Activated CD4-positive, alpha-beta T cell treated with anti-CD3 and anti-CD28 coated beads for 36 hours (primary cell): ENCODE data around the gene XRCC6. TPM values are rescaled to one million over a fixed set of nuclear protein-coding genes. Genes with fewer than 3 reads are reported as not detected.
A peak's percentile ranks its signal among the peaks of the same experiment; 100 is the strongest.
"Not testable (repeated sequence)": the region's sequence is repeated elsewhere in the genome, so short reads cannot be mapped to it uniquely, and the experiment has no call there.

ENCODE experiments used
- ATAC-seq: fragments of 200-7000 bp; cut with Tn5 transposase; one replicate; pipeline ENCODE4 v1.10.0; 2021; ENCODE audit warnings: mild to moderate bottlenecking, moderate library complexity
- CTCF ChIA-PET: fragments of 350-600 bp; sonication (Branson Sonifier 250); formaldehyde crosslinking; loops from one replicate; lab custom pipeline; 2021; ENCODE audit warnings: antibody characterized with exemption; lab: Charles Lee
- POLR2A ChIA-PET: fragments of 350-600 bp; sonication (Branson Sonifier 250); formaldehyde crosslinking; loops from one replicate; lab custom pipeline; 2021; ENCODE audit warnings: antibody characterized with exemption, inconsistent platforms; lab: Charles Lee
- DNase-seq: peaks from one replicate; pipeline ENCODE4 v3.0.0-alpha.2; 2020
- H3K27ac Mint-ChIP-seq: one replicate; pipeline ENCODE4 v1.8.0; 2021; ENCODE audit warnings: mixed read lengths
- H3K27me3 Mint-ChIP-seq: one replicate; pipeline ENCODE4 v1.8.0; 2021; ENCODE audit warnings: mixed read lengths
- H3K36me3 Mint-ChIP-seq: one replicate; pipeline ENCODE4 v1.8.0; 2021; ENCODE audit warnings: low read depth, mixed read lengths
- H3K4me1 Mint-ChIP-seq: one replicate; pipeline ENCODE4 v1.8.0; 2021; ENCODE audit warnings: mixed read lengths
- H3K4me3 Mint-ChIP-seq: one replicate; pipeline ENCODE4 v1.8.0; 2021; ENCODE audit warnings: mild to moderate bottlenecking, moderate library complexity, mixed read lengths
- H3K9me3 Mint-ChIP-seq: one replicate; pipeline ENCODE4 v1.8.0; 2021; ENCODE audit warnings: low read depth, mixed read lengths
- intact Hi-C, 2 experiments: fragments of 100-400 bp; cut with DNase I in 1 of 2; cut with micrococcal nuclease in 1 of 2; formaldehyde crosslinking; loops; one replicate each; pipeline versions ENCODE4 v1.14.2 to v1.15.1; 2022 to 2024; cut with DNase I, micrococcal nuclease
- total RNA-seq, 2 experiments: library from RNA; stranded (reverse); gene quantifications; one replicate each; pipeline ENCODE4 v1.2.3, GENCODE V29; 2021

Gene XRCC6
- total RNA-seq, 2 experiments from 2014 or later, result 427 to 469 TPM

GRCh38 chr22:41683616-41684015 is 62.5 kb downstream of the XRCC6 start:
- ChIA-PET POLR2A (interaction anchor here (0.6 to 1.0 kb wide), 3 partner anchors 8 to 65 kb away, joined by 4 to 5 read pairs (median 4); no protein-coding TSS in a partner anchor), CTCF (interaction anchor here (0.6 to 1.3 kb wide), 4 partner anchors 11 to 448 kb away, joined by 3 to 7 read pairs (median 4); no protein-coding TSS in a partner anchor)
- no peak for ATAC-seq
- H3K27ac Mint-ChIP-seq, result no peak overlapping the region
- no peaks in the 10 kb centered on the region for H3K9me3 Mint-ChIP-seq
- DNase-seq, result no peak
- no peak overlapping the region for H3K4me3 Mint-ChIP-seq
- peaks cover 37% of the 10 kb centered on the region for H3K36me3 Mint-ChIP-seq
- H3K4me1 Mint-ChIP-seq, result peaks cover 33% of the 10 kb centered on the region
- no peaks in the 10 kb centered on the region for H3K27me3 Mint-ChIP-seq
- intact Hi-C loops, result no loop called here

- peaks cover 37% of the 10 kb centered on the region for H3K36me3 Mint-ChIP-seq
- no peak overlapping the region for H3K4me3 Mint-ChIP-seq
- ChIA-PET CTCF (interaction anchor here (0.6 to 1.3 kb wide), 3 partner anchors 11 to 448 kb away, joined by 3 to 7 read pairs (median 3); no protein-coding TSS in a partner anchor), POLR2A (no interaction called here)
- H3K4me1 Mint-ChIP-seq, result peaks cover 33% of the 10 kb centered on the region
- ATAC-seq, result no peak
- H3K9me3 Mint-ChIP-seq, result no peaks in the 10 kb centered on the region
- no peaks in the 10 kb centered on the region for H3K27me3 Mint-ChIP-seq
- no peak overlapping the region for H3K27ac Mint-ChIP-seq
- DNase-seq, result no peak
- intact Hi-C loops, result no loop called here
These were observed 63.1 kb downstream of the XRCC6 start for GRCh38 chr22:41684194-41684593.

- DNase-seq, intact Hi-C loops, H3K27me3 Mint-ChIP-seq, H3K9me3 Mint-ChIP-seq, POLR2A ChIA-PET, ATAC-seq: not testable (repeated sequence)
- Mint-ChIP-seq H3K4me3 (peak overlapping the region; percentile 98), H3K4me1 (peaks cover 38% of the 10 kb centered on the region), H3K36me3 (peaks cover 23% of the 10 kb centered on the region), H3K27ac (peak overlapping the region; percentile 98)
- CTCF ChIA-PET, result interaction anchor here (0.9 to 3.8 kb wide), 4 partner anchors 11 to 757 kb away, joined by 3 to 24 read pairs (median 10); partner anchors contain the start of genes CCDC134 and MEI1
These were observed 65.8 kb downstream of the XRCC6 start for GRCh38 chr22:41686890-41687289.

GRCh38 chr22:41687901-41688364 is 66.8 kb downstream of the XRCC6 start:
- DNase-seq (peak; percentile 42), ATAC-seq (peak; percentile 32)
- Mint-ChIP-seq H3K9me3 (no peaks in the 10 kb centered on the region), H3K4me1 (peaks cover 34% of the 10 kb centered on the region), H3K27me3 (no peaks in the 10 kb centered on the region), H3K27ac (peak overlapping the region; percentile 98), H3K4me3 (peak overlapping the region; percentile 98), H3K36me3 (peaks cover 19% of the 10 kb centered on the region)
- intact Hi-C loops, result loop anchor here (1.0 to 2.0 kb wide), 11 partner anchors 21 to 402 kb away; partner anchors contain the start of genes DESI1 (in 2 of the 2), XRCC6 (in 2 of the 2), ACO2 (in 1 of the 2) and CCDC134 (in 1 of the 2)
- ChIA-PET POLR2A (interaction anchor here (0.9 to 1.8 kb wide), 7 partner anchors 10 to 831 kb away, joined by 3 to 11 read pairs (median 3); partner anchors contain the start of genes CCDC134, CENPM, ST13 and XPNPEP3), CTCF (interaction anchor here (0.5 to 3.8 kb wide), 8 partner anchors 10 to 756 kb away, joined by 3 to 24 read pairs (median 4); partner anchors contain the start of genes CCDC134, MEI1 and XRCC6)

GRCh38 chr22:41688365-41689211 is 67.5 kb downstream of the XRCC6 start, which contains the start of gene SNU13:
Gene SNU13 (minus strand): TSS chr22:41688867. CDS start chr22:41688796, 71 bp downstream.
- H3K36me3 Mint-ChIP-seq, result peaks cover 19% of the 10 kb centered on the region
- CTCF ChIA-PET, result interaction anchor here (0.5 to 3.8 kb wide), 10 partner anchors 9 to 747 kb away, joined by 3 to 24 read pairs (median 5); partner anchors contain the start of genes CCDC134, MEI1 and XRCC6
- POLR2A ChIA-PET, result interaction anchor here (0.9 to 1.8 kb wide), 8 partner anchors 9 to 832 kb away, joined by 3 to 11 read pairs (median 4); partner anchors contain the start of genes CCDC134, CENPM, ST13 and XPNPEP3
- H3K27ac Mint-ChIP-seq, result peak within 1 kb of the TSS; percentile 98
- no peaks in the 10 kb centered on the region for H3K27me3 Mint-ChIP-seq
- ATAC-seq (peak; percentile 93), DNase-seq (peak; percentile 96)
- peak within 1 kb of the TSS; percentile 98 for H3K4me3 Mint-ChIP-seq
- intact Hi-C loops, result loop anchor here (1.0 to 2.0 kb wide), 11 partner anchors 22 to 402 kb away; partner anchors contain the start of genes DESI1 (in 2 of the 2), XRCC6 (in 2 of the 2), ACO2 (in 1 of the 2) and CCDC134 (in 1 of the 2)
- H3K4me1 Mint-ChIP-seq, result peaks cover 34% of the 10 kb centered on the region
- H3K9me3 Mint-ChIP-seq, result no peaks in the 10 kb centered on the region

GRCh38 chr22:41690476-41690875 is 69.4 kb downstream of the XRCC6 start:
- ChIA-PET POLR2A (no interaction called here), CTCF (interaction anchor here (2.1 kb wide), 1 partner anchor 23 kb away, joined by 7 read pairs; no protein-coding TSS in a partner anchor)
- DNase-seq, result no peak
- Mint-ChIP-seq H3K9me3 (no peaks in the 10 kb centered on the region), H3K4me1 (peaks cover 25% of the 10 kb centered on the region), H3K4me3 (peak overlapping the region; percentile 98), H3K27me3 (no peaks in the 10 kb centered on the region), H3K36me3 (peaks cover 18% of the 10 kb centered on the region), H3K27ac (peak overlapping the region; percentile 98)
- no peak for ATAC-seq
- intact Hi-C loops, result no loop called here

GRCh38 chr22:41695211-41695610 is 74.1 kb downstream of the XRCC6 start:
- intact Hi-C loops, result loop anchor here (5.0 kb wide), 2 partner anchors 87 to 162 kb away; no protein-coding TSS in a partner anchor
- no peaks in the 10 kb centered on the region for H3K9me3 Mint-ChIP-seq
- DNase-seq (no peak), ATAC-seq (no peak)
- no peaks in the 10 kb centered on the region for H3K27me3 Mint-ChIP-seq
- H3K4me1 Mint-ChIP-seq, result peaks cover 18% of the 10 kb centered on the region
- no peak overlapping the region for H3K4me3 Mint-ChIP-seq
- peaks cover 3% of the 10 kb centered on the region for H3K36me3 Mint-ChIP-seq
- ChIA-PET POLR2A (no interaction called here), CTCF (no interaction called here)
- no peak overlapping the region for H3K27ac Mint-ChIP-seq

- ATAC-seq, result no peak
- H3K36me3 Mint-ChIP-seq, result no peaks in the 10 kb centered on the region
- H3K9me3 Mint-ChIP-seq, result no peaks in the 10 kb centered on the region
- ChIA-PET CTCF (interaction anchor here (0.6 to 3.9 kb wide), 44 partner anchors 9 to 759 kb away, joined by 3 to 39 read pairs (median 4); partner anchors contain the start of genes CCDC134, CENPM, NAGA and SNU13), POLR2A (interaction anchor here (0.6 to 1.1 kb wide), 3 partner anchors 109 to 166 kb away, joined by 3 to 4 read pairs (median 3); no protein-coding TSS in a partner anchor)
- intact Hi-C loops, result loop anchor here (1.0 to 5.0 kb wide), 7 partner anchors 85 to 261 kb away; partner anchors contain the start of gene CCDC134 (in 1 of the 2)
- H3K4me1 Mint-ChIP-seq, result peaks cover 11% of the 10 kb centered on the region
- H3K27me3 Mint-ChIP-seq, result no peaks in the 10 kb centered on the region
- peak; percentile 13 for DNase-seq
- H3K4me3 Mint-ChIP-seq, result no peak overlapping the region
- H3K27ac Mint-ChIP-seq, result peak overlapping the region; percentile 77
These were observed 75.6 kb downstream of the XRCC6 start for GRCh38 chr22:41696703-41697102.

- Mint-ChIP-seq H3K9me3 (no peaks in the 10 kb centered on the region), H3K4me1 (peaks cover 11% of the 10 kb centered on the region), H3K36me3 (no peaks in the 10 kb centered on the region), H3K27me3 (no peaks in the 10 kb centered on the region), H3K27ac (peak overlapping the region; percentile 77), H3K4me3 (no peak overlapping the region)
- peak; percentile 96 for DNase-seq
- POLR2A ChIA-PET, result interaction anchor here (0.6 to 1.3 kb wide), 8 partner anchors 9 to 270 kb away, joined by 3 to 8 read pairs (median 4); partner anchors contain the start of genes CCDC134, CENPM and SNU13
- peak; percentile 79 for ATAC-seq
- CTCF ChIA-PET, result interaction anchor here (0.5 to 3.9 kb wide), 62 partner anchors 10 to 758 kb away, joined by 3 to 39 read pairs (median 4); partner anchors contain the start of genes CCDC134, CENPM, NAGA and SNU13
- intact Hi-C loops, result loop anchor here (1.0 to 5.0 kb wide), 7 partner anchors 84 to 260 kb away; partner anchors contain the start of gene CCDC134 (in 1 of the 2)
These were observed 76.2 kb downstream of the XRCC6 start for GRCh38 chr22:41697126-41697775.
